HepG2 (cell line): ENCODE data around the gene S100A10.

ENCODE experiments used
- ATRX ChIP-seq: sonication (generic); formaldehyde crosslinking; IDR thresholded peaks from 2 replicates; pipeline ENCODE4 v1.4.0; 2020; ENCODE audit warnings: missing genetic modification reagents, borderline replicate concordance
- CCAR2 ChIP-seq: fragments of 200-400 bp; formaldehyde crosslinking; optimal IDR thresholded peaks from 2 replicates; pipeline ENCODE3; 2018; ENCODE audit warnings: low read depth, mild to moderate bottlenecking, low read length, moderate library complexity
- JUNB ChIP-seq: sonication (generic); formaldehyde crosslinking; IDR thresholded peaks from 2 replicates; pipeline ENCODE4 v1.8.0; 2022; ENCODE audit warnings: missing genetic modification reagents, mild to moderate bottlenecking, borderline replicate concordance
- KLF6 ChIP-seq: IDR thresholded peaks from 2 replicates; pipeline ENCODE4 v1.8.0; 2016; ENCODE audit warnings: missing biosample characterization, missing genetic modification reagents
- MAX ChIP-seq: IDR thresholded peaks from 2 replicates; pipeline ENCODE4 v1.6.1; 2012; ENCODE audit warnings: inconsistent platforms
- PAX8 ChIP-seq: sonication (generic); formaldehyde crosslinking; IDR thresholded peaks from 2 replicates; pipeline ENCODE4 v1.8.0; 2022; ENCODE audit warnings: mild to moderate bottlenecking, missing genetic modification reagents, borderline replicate concordance
- POLR2AphosphoS5 ChIP-seq: IDR thresholded peaks from 2 replicates; pipeline ENCODE4 v1.6.1; 2012; ENCODE audit warnings: low read depth, low read length

GRCh38 chr1:151972542-151973248 lies 21.0 kb downstream of the S100A10 start:
- TF ChIP-seq ATRX = no peak
- no peak for TF ChIP-seq MAX
- TF ChIP-seq JUNB = no peak
- no peak for TF ChIP-seq POLR2AphosphoS5
- no peak for TF ChIP-seq CCAR2
- no peak for TF ChIP-seq KLF6 (CRISPR knock-in tag)
- no peak for TF ChIP-seq PAX8 (CRISPR knock-in tag)
